Subcutaneous adipose tissue (tissue), 4 donors: ENCODE data around the gene SPAG16. TPM values are rescaled to one million over a fixed set of nuclear protein-coding genes. Genes with fewer than 3 reads are reported as not detected.

ENCODE experiments used
- CTCF ChIP-seq: fragments of 450-650 bp; IDR thresholded peaks from one replicate; pipeline ENCODE4 v1.5.1; 2016; ENCODE audit warnings: low read depth, mild to moderate bottlenecking, control low read depth, antibody characterized with exemption, moderate library complexity
- total RNA-seq, 4 donors: library from RNA; depleted of rRNA; stranded (reverse); fragments of >200 nt; gene quantifications; one replicate each; pipeline ENCODE4 v1.1.0, GENCODE V29; 2016

SPAG16 gene
- total RNA-seq, 4 donors from 2014 or later: 11.2 to 27.2 (median 18.2) TPM

DNA sequence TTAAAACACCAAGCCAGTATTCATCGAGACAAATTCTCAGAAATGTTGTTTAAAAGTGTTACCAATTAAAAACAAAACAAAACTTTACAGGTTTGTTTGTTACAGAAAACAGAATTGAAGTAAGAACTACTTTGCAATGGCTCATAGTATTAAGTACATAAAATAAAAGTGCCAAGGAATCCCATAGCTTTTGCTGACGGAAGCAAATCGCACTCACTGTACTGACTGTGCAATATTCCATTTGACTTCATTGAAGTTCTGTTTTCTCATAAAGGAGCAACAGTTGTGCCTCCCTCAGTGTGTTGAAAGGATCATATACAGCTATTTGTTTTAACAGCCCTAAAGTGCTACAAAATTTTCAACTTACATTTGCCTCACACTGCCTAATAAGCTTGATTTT lies 507.8 kb downstream of the SPAG16 start:
- TF ChIP-seq CTCF: no peak

DNA sequence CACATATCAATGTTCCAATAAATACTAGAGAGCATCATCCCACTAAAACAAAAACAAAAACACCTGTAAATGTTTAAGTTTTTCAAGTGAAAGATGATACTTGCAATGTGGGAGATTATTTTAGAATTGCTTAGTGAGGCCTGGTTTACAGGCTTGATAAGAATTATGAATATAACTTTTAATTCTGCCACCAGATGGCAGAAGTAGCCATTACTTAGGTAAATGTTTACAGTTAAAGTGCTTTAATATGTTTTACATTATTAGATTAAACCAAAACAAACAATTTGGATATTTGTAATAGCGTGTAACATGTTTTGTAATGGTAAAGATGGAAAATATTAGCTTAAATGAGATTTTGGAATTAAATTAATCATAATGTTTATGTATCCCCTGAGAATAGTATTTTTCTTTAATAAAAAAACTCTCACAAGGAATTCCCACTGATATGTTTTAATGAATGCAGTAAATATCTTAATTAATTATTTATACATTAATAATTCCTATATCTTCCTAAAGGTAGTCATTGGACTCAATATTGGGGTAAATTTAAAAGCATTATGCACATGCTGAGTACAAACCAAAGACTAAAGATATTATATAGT lies 522.0 kb downstream of the SPAG16 start:
- TF ChIP-seq CTCF: no peak

GRCh38 chr2:213816583-213816982 lies 532.3 kb downstream of the SPAG16 start:
- no peak for TF ChIP-seq CTCF

DNA sequence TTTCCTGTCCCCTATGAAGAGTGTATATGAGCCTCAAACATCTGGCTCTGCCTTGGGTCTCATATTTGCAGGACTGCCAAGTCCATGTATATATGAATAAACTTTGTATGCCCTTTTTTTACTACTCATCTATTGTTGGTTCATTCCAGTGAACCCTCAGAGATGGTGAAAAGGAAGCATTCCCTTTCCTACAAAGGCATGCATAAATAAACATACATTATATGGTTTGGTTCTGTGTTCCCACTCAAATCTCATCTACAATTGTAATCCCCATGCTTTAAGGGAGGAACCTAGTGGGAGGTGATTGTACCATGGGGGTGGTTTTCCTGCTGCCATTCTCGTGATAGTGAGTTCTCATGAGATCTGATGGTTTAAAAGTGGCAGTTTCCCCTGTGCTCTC lies 534.2 kb downstream of the SPAG16 start:
- TF ChIP-seq CTCF: no peak

- TF ChIP-seq CTCF: no peak
Measured at GRCh38 chr2:213834331-213834730, 550.1 kb downstream of the SPAG16 start.

- no peak for TF ChIP-seq CTCF
Measured at GRCh38 chr2:213834746-213835145, 550.5 kb downstream of the SPAG16 start.

DNA sequence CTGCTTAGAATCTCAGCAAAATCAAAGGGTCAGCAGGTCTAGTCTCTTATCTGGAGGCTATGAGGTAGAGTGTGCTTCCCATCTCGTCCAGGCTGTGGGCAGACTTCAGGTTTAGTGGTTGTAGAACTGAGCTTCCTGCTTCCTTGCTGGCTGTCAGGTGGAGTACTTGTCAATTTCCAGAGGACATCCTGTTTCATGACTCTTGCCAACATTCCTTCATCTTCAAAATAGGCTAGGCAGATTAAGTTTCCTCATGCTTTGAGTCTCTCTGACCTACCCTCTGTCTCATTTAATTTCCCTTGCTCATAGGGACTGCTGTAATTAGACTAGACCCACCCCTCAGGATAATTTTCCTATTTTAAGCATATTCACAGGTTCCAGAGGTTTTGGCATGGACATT lies 562.6 kb downstream of the SPAG16 start:
- no peak for TF ChIP-seq CTCF

DNA sequence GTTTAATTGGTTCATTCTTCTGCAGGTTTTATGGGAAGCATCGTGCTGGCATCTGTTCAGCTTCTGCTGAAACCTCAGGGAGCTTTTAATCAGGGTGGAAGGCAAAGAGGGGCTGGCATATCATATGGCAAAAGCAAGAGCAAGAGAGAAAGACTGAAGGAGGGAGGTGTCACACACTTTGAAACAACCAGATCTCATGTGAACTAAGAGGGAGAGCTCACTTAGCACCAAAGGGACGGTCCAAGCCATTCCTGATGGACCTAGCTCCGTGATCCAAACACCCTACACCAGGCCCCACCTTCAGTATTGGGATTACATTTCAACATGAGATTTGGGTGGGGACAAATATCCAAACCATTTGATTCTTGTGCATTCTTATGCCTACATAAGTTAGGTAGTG lies 563.1 kb downstream of the SPAG16 start:
- TF ChIP-seq CTCF: no peak
